HepG2 (cell line): ENCODE measurements around the gene ZNF700. TPM values are rescaled to one million over a fixed set of nuclear protein-coding genes. Genes with fewer than 3 reads are reported as not detected.
A peak's percentile ranks its signal among the peaks of the same experiment; 100 is the strongest.

ENCODE experiments used
- AGO2 ChIP-seq: fragments of 200-400 bp; formaldehyde crosslinking; optimal IDR thresholded peaks from 2 replicates; pipeline ENCODE3; 2017; ENCODE audit warnings: mild to moderate bottlenecking, low read depth, low read length, moderate library complexity
- CEBPB ChIP-seq: IDR thresholded peaks from 2 replicates; pipeline ENCODE4 v1.6.1; 2011; ENCODE audit warnings: low read depth, low read length, improper control_type of control experiment, borderline replicate concordance
- MAFG ChIP-seq: sonication (generic); formaldehyde crosslinking; IDR thresholded peaks from 2 replicates; pipeline ENCODE4 v1.5.1; 2020; ENCODE audit warnings: mild to moderate bottlenecking, missing genetic modification reagents
- PITX1 ChIP-seq: sonication (generic); formaldehyde crosslinking; IDR thresholded peaks from 2 replicates; pipeline ENCODE4 v1.5.1; 2020; ENCODE audit warnings: mild to moderate bottlenecking, missing genetic modification reagents
- POLR2AphosphoS2 ChIP-seq: IDR thresholded peaks from 2 replicates; pipeline ENCODE4 v1.6.1; 2011; ENCODE audit warnings: low read depth, low read length, improper control_type of control experiment
- SIX4 ChIP-seq: sonication (generic); formaldehyde crosslinking; IDR thresholded peaks from 2 replicates; pipeline ENCODE4 v1.4.0; 2020; ENCODE audit warnings: missing genetic modification reagents
- SP4 ChIP-seq: sonication (generic); formaldehyde crosslinking; IDR thresholded peaks from 2 replicates; pipeline ENCODE4 v1.8.1; 2023; ENCODE audit warnings: mild to moderate bottlenecking, missing genetic modification reagents
- TSC22D2 ChIP-seq: sonication (generic); formaldehyde crosslinking; IDR thresholded peaks from 2 replicates; pipeline ENCODE4 v1.5.1; 2020; ENCODE audit warnings: missing genetic modification reagents, mild to moderate bottlenecking, borderline replicate concordance
- ZBTB7B ChIP-seq: sonication (generic); formaldehyde crosslinking; IDR thresholded peaks from 2 replicates; pipeline ENCODE4 v1.4.0; 2020; ENCODE audit warnings: missing genetic modification reagents
- ZNF550 ChIP-seq: sonication (generic); formaldehyde crosslinking; IDR thresholded peaks from 2 replicates; pipeline ENCODE4 v1.4.0; 2020; ENCODE audit warnings: mild to moderate bottlenecking, missing genetic modification reagents, borderline replicate concordance
- ZNF558 ChIP-seq: sonication (generic); formaldehyde crosslinking; IDR thresholded peaks from 2 replicates; pipeline ENCODE4 v1.9.0; 2022; ENCODE audit warnings: mild to moderate bottlenecking, missing genetic modification reagents, borderline replicate concordance
- polyA plus RNA-seq, 8 experiments: library from polyadenylated mRNA; depleted of rRNA in 3 of 8; stranded (reverse) in 7 of 8; unstranded in 1 of 8; fragments of >200 nt; fragmentation: Illumina TruSeq in 4 of 8; extraction: Trizol in 4 of 8; gene quantifications; 2 replicates each; pipeline versions ENCODE4 v1.2.1 to v1.2.3, GENCODE V29; 2011 to 2016; ENCODE audit warnings: low read depth in 4 of 8, missing spikeins in 1 of 8, mixed read lengths in 1 of 8; ENCODE audit not compliant: insufficient read depth in 1 of 8
- total RNA-seq, 5 experiments: library from RNA; depleted of rRNA; stranded (reverse); fragments of >200 nt; fragmentation: Illumina TruSeq; extraction: Trizol; gene quantifications; 2 replicates each; pipeline ENCODE4 v1.2.3, GENCODE V29; 2016; ENCODE audit warnings: low read depth in 1 of 5
- TF ChIP-seq, protein P1 (sequence below): sonication (generic); formaldehyde crosslinking; IDR thresholded peaks from 2 replicates; pipeline ENCODE4 v1.4.0; 2020; ENCODE audit warnings: mild to moderate bottlenecking, missing genetic modification reagents
- TF ChIP-seq, protein P2 (sequence below), 2 experiments: sonication (generic) in 1 of 2; formaldehyde crosslinking in 1 of 2; IDR thresholded peaks; 2 replicates each; pipeline versions ENCODE4 v1.6.1 to v1.9.0; 2014 to 2022; ENCODE audit warnings: antibody characterized with exemption in 1 of 2, borderline replicate concordance in 1 of 2, inconsistent platforms in 1 of 2, low read depth in 1 of 2, missing genetic modification reagents in 1 of 2
- TF ChIP-seq, protein P3 (sequence below): sonication (generic); formaldehyde crosslinking; IDR thresholded peaks from 2 replicates; pipeline ENCODE4 v1.8.0; 2022; ENCODE audit warnings: missing genetic modification reagents, mild to moderate bottlenecking, borderline replicate concordance
- TF ChIP-seq, protein P4 (sequence below): sonication (generic); formaldehyde crosslinking; IDR thresholded peaks from 2 replicates; pipeline ENCODE4 v1.4.0; 2020; ENCODE audit warnings: mild to moderate bottlenecking, missing genetic modification reagents, borderline replicate concordance

Gene ZNF700
- total and polyA plus RNA-seq, 2 of the 13 experiments (the other 11 are each of a cell fraction or from before 2014, with no cell fraction given): 6.0 to 12.8 TPM

DNA sequence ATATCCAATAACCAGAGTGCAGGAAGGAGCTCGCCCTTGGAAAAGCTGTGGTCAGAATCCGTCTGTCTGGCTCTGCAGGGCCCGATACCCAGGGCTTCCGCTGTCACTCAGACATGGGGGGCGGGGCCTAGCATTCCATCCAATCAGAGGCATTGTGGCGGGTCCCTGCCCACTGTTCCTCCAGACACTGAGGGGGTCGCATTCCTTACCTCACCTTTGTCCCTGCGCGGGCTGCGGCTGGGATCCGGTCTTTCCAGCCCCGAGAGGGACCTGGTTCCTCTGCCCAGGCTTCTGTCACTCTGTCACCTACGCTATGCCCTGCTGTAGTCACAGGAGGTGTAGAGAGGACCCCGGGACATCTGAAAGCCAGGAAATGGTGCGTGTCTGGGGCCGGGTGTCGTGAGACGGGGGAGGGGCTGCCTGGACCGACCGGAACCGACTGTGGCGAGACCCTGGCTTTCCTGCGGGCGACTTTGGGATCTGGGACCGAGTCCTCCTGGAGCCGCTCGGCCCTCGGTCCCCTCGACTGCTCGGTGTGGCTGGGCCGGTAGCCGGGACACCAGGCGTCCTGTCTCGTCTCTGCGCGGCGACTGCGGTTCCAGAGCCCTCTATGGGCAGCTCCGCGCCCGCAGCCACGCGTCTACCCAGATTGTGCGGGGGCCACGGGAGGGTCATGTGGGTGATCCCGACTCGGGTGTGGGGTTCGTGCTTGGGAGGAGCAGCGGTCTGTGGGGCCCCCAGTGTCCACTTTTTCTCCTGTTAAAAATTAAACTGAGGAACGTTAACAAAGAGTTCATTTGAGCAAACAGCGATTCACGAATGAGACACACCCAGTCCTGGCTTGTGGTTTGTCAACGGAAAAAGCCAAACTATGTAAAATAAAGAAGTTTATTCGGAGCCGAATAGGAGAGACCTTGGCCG, 37.0 kb upstream of the ZNF700 start, which contains the start of gene ZNF69 (continued):
- no peak for TF ChIP-seq TSC22D2 (CRISPR knock-in tag)
- TF ChIP-seq PITX1 (CRISPR knock-in tag): peak; percentile 32; the same call in 1 of the 2 replicates
- no peak for TF ChIP-seq CEBPB
- TF ChIP-seq, protein P1, sequence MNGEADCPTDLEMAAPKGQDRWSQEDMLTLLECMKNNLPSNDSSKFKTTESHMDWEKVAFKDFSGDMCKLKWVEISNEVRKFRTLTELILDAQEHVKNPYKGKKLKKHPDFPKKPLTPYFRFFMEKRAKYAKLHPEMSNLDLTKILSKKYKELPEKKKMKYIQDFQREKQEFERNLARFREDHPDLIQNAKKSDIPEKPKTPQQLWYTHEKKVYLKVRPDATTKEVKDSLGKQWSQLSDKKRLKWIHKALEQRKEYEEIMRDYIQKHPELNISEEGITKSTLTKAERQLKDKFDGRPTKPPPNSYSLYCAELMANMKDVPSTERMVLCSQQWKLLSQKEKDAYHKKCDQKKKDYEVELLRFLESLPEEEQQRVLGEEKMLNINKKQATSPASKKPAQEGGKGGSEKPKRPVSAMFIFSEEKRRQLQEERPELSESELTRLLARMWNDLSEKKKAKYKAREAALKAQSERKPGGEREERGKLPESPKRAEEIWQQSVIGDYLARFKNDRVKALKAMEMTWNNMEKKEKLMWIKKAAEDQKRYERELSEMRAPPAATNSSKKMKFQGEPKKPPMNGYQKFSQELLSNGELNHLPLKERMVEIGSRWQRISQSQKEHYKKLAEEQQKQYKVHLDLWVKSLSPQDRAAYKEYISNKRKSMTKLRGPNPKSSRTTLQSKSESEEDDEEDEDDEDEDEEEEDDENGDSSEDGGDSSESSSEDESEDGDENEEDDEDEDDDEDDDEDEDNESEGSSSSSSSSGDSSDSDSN (CRISPR knock-in tag): peak; percentile 94
- TF ChIP-seq AGO2: peak; percentile 93
- no peak for TF ChIP-seq ZNF550 (CRISPR knock-in tag)
- TF ChIP-seq, protein P2, sequence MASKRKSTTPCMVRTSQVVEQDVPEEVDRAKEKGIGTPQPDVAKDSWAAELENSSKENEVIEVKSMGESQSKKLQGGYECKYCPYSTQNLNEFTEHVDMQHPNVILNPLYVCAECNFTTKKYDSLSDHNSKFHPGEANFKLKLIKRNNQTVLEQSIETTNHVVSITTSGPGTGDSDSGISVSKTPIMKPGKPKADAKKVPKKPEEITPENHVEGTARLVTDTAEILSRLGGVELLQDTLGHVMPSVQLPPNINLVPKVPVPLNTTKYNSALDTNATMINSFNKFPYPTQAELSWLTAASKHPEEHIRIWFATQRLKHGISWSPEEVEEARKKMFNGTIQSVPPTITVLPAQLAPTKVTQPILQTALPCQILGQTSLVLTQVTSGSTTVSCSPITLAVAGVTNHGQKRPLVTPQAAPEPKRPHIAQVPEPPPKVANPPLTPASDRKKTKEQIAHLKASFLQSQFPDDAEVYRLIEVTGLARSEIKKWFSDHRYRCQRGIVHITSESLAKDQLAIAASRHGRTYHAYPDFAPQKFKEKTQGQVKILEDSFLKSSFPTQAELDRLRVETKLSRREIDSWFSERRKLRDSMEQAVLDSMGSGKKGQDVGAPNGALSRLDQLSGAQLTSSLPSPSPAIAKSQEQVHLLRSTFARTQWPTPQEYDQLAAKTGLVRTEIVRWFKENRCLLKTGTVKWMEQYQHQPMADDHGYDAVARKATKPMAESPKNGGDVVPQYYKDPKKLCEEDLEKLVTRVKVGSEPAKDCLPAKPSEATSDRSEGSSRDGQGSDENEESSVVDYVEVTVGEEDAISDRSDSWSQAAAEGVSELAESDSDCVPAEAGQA (IDR thresholded peaks at IDR 0.05; ENCODE audit: low read depth): no peak
- TF ChIP-seq, protein P2 (CRISPR knock-in tag; IDR thresholded peaks at IDR 0.05; ENCODE audit: borderline replicate concordance): peak; percentile 86
- no peak for TF ChIP-seq ZNF558 (CRISPR knock-in tag)
- TF ChIP-seq, protein P3, sequence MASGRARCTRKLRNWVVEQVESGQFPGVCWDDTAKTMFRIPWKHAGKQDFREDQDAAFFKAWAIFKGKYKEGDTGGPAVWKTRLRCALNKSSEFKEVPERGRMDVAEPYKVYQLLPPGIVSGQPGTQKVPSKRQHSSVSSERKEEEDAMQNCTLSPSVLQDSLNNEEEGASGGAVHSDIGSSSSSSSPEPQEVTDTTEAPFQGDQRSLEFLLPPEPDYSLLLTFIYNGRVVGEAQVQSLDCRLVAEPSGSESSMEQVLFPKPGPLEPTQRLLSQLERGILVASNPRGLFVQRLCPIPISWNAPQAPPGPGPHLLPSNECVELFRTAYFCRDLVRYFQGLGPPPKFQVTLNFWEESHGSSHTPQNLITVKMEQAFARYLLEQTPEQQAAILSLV (CRISPR knock-in tag): peak; percentile 70
- peak; percentile 94 for TF ChIP-seq ZBTB7B (CRISPR knock-in tag)
- TF ChIP-seq POLR2AphosphoS2: no peak
- TF ChIP-seq, protein P4, sequence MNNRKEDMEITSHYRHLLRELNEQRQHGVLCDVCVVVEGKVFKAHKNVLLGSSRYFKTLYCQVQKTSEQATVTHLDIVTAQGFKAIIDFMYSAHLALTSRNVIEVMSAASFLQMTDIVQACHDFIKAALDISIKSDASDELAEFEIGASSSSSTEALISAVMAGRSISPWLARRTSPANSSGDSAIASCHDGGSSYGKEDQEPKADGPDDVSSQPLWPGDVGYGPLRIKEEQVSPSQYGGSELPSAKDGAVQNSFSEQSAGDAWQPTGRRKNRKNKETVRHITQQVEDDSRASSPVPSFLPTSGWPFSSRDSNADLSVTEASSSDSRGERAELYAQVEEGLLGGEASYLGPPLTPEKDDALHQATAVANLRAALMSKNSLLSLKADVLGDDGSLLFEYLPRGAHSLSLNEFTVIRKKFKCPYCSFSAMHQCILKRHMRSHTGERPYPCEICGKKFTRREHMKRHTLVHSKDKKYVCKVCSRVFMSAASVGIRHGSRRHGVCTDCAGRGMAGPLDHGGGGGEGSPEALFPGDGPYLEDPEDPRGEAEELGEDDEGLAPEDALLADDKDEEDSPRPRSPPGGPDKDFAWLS: peak; percentile 85; the same call in 1 of the 2 replicates
- peak; percentile 71 for TF ChIP-seq SP4 (CRISPR knock-in tag)
- TF ChIP-seq MAFG (CRISPR knock-in tag): no peak
- TF ChIP-seq SIX4 (CRISPR knock-in tag): 0 out of 2 replicates have a peak, but pooled peaks have one; percentile 33
